GM18517 (cell line): Measurements from ENCODE around the gene PXT1.

Source experiments
- ATAC-seq: cut with Tn5 transposase; IDR thresholded peaks from one replicate; pipeline ENCODE4 v1.9.1; 2021; ENCODE audit warnings: mild to moderate bottlenecking, moderate library complexity; ENCODE audit not compliant: unreplicated experiment

PXT1 gene

GRCh38 chr6:36349240-36349639 lies 93.4 kb downstream of the PXT1 start:
- ATAC-seq: no peak

DNA sequence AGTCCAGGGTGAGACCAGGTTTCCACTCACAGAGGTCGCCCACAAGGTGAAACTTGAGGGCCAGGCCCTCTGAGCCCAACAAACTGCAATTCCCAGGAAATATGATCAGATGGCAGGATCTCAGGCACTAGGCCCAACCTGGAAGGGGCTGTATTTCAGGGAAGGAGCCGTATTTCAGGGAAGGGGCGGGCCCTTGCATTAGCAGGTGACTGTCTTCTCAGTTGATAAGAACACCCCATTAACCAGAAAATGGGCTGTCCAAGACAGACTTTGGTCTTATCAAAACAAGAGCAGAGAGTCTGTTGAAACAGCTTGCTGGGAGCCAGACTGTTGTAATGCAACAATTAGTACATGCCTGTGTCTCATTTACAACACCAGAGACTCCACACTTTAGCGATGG lies 95.0 kb downstream of the PXT1 start:
- ATAC-seq: no peak

DNA sequence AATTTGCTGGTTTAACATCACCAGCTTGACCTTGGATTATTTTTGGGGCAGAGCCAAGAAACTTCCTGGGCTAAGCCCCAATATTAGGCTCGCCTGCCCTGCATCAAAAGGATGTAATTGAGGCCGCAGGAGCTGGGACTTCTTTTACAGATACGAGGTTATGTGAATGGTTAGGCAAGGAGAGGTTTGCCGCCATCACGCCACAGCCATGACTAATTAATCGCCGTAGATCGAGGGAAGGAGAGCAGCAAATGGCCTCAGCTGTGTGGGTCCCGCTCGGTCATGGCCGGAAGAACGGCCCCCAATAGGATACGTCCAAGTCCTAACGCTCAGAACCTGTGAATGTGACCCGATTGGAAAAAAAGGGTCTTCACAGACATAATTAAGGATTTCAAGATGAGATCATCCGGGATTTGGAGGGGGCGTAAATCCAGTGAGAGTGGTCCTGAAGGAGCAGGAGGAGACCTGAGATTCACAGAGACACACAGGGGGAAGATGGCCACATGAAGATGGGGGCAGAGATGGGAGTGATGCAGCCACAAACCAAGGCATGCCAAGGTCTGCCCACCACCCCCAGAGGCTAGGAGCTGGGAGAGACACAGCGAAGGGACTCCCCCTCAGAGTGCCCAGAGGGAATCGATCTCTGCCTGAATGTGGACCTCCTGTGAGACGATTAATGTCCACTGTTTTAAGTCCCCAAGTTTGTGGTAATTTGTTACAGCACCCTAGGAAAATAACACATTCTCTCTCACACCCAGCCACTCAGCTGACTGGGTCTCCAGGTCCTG lies 96.0 kb downstream of the PXT1 start:
- no peak for ATAC-seq

- no peak for ATAC-seq
Observed at GRCh38 chr6:36345681-36346466, 96.8 kb downstream of the PXT1 start.

DNA sequence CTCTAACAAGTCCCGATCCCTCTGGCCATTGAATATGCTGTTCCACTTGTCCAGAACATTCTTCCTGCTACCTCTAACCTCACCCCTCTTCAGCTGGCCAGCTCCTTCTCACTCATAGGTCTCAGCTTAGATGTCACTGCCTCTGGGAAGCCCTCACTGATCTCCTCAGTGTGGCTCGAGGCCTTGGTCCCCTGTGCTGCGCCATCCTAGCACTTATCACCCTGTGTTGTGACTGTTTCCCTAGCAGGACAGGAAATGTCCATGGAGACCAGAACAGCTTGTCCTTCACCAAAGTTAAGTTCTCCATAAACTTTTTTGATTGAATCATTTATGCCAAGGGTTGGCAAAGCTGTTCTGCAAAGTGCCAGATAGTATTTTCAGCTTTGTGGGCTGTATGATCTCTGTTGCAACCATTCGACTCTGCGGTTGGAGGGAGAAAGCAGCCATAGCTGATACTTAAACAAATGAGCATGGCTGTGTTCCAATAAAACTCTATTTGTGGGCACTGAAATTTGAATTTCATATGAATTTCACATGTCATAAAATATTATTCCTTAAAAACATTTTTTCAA lies 99.5 kb downstream of the PXT1 start:
- ATAC-seq: no peak

DNA sequence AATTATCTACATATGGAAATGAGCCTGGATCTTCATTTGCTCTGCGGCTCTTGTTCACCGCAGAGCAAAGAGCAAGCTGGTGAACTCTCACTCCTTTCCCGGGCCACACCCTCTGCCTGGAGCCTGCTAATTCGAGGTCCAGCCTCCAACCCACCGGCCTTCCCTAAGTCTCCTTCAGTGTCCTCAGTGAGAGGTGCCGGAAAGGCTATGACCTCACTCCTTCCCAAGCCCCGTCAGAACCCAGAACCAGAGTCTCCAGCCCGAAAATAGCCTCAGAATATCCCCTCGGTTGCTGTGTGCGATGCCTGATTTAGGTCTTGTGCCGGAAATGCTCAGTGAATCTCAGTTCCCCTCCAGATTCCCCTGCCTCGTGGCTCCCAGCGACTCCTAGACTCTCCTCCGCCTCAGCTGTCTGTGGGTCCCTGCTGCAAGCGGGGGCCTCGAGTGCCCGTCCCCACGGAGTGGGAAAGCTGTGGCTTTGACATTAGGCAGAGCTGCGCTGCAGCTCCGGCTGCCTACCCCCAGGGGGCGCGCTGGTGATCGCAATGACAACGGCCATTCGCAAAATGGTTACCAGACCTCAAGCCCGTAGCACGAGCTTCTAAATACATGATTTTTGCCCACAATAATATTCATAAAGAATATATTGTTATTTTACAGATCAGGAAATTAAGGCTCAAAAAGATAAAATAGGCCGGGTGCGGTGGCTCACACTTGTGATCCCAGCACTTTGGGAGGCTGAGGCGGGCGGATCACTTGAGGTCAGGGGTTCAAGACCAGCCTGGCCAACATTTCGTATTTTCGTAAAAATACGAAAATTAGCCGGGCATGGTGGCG lies 101.8 kb downstream of the PXT1 start:
- no peak for ATAC-seq
